AG09319 (cell line): Measurements from ENCODE around the gene GNG4.

Source experiments
- DNase-seq: peaks from one replicate; pipeline ENCODE4 v3.0.0-alpha.2; 2010; ENCODE audit warnings: low read depth; ENCODE audit errors: extremely low read depth
- CTCF ChIP-seq: IDR thresholded peaks from 2 replicates; pipeline ENCODE4 v1.5.1; 2011; ENCODE audit warnings: low read depth, mild to moderate bottlenecking, inconsistent platforms, low read length, moderate library complexity

GNG4 gene

DNA sequence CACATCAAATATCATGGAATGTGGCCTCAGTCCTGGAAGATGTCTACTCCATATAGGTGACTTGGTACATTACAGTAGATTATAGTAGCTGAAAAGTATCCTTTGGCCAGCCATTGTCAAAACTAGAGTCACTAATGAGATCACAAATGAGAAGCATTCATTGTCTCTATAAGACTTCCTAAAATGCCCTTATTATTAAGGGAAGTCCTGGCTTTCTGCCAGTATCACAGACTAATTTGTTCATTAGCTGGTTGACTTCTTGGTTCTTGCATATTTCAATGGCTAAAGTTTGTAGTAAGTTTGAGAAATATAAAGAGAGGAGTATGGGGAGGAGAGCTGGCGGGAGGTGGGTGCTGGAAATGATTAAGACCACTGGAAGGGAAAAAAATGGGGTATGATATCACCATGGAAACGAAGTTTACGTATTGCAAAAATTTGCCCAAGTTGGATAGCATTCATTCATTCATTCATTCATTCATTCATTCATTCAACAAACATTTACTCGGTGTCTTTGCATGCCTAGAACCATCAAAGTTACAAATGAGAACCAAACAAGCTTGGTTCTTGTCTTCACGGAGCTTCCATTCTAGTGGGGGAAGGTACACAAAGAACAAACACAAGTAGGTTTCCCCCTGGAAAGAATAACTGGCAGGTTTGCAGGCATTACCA is 133.6 kb downstream of the GNG4 start:
- DNase-seq: no peak
- TF ChIP-seq CTCF: no peak

DNA sequence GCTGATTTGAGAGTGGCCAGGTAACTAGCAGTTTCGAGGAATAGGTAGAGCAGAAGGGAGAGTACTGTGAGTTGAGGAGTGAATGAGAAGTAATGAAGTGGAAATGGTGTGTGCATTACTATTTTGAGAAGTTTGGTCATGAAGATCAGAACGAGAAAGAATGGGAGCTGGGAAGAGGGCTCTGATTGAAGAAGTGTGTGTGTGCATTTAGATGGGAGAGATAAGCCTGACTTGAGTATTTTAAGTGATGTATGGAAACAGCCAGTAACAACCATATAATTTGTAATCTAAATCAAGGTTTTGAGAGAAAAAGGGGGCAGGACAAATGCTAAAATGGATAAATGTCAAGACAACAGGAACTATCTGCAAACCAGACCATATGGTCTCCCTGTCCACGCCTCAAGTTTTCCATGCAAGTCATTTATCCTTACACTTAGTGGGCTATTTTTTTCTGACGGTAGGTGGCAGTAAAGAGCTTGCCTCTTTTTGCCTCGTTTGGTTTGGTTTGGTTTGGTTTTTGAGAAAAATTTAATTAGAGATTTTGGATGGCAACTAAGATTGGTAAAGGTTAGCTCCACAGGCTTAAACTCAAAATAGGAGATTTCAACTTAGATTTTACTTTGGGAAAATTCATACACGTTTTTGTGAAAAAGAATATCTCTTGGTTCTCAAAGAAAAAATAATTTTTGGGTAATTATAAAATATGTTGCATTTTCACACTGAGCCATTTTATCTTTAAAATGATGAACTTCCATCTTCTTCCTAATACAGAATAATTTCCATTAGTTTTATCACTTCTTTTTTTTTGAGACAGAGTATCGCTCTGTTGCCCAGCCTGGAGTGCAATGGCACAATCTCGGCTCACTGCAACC is 135.9 kb downstream of the GNG4 start:
- DNase-seq: peak; percentile 39
- peak; percentile 94 for TF ChIP-seq CTCF

DNA sequence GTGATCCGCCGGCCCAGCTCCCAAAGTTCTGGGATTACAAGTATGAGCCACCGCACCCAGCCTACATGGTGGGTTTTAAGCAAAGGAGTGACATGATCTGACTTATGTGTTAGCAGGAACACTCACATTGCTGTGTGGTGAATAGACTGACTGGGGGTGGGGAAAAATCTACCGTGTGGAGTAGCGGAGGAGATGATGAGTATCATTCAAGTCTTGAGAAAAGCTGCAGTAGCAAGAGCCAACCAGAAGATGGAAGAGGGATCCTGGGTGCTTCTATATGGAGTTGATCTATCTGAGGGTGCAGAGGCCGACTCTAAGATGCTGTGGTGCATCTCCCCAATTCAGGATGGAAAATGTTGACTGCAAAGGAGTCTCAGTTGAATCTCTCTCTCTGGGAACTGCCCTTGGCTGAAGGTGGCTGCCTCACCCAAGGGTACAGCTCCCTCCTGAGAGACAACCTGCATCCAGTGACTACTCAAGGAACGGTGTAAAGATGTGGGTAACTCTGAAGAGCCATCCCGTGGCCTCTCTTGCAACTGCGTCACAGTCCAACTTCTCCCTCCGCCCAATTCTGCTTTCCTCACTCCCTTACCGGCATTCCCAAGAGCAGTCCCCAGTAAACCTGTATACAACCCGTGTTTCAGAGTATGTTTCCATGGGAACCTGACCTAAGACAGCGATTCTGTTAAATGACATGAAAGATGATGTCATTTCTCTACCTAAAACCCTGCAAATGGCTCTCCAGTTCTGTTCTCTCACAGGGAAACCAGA is 137.9 kb downstream of the GNG4 start:
- no peak for DNase-seq

GRCh38 chr1:235510823-235511222 is 138.8 kb downstream of the GNG4 start:
- TF ChIP-seq CTCF: no peak
- no peak for DNase-seq

More for the DNA sequence above, 137.9 kb downstream of the GNG4 start:
- TF ChIP-seq CTCF: no peak

GRCh38 chr1:235507623-235508022 is 142.0 kb downstream of the GNG4 start:
- TF ChIP-seq CTCF: no peak
- DNase-seq: no peak

- peak; percentile 79 for TF ChIP-seq CTCF
- DNase-seq: peak; percentile 98
These were observed 144.9 kb downstream of the GNG4 start for GRCh38 chr1:235504494-235505222.
